Hepatic stellate cell (primary cell): ENCODE data around the gene GNL1.
"Not testable (repeated sequence)": the region's sequence is repeated elsewhere in the genome, so short reads cannot be mapped to it uniquely, and the experiment has no call there.

Experiments used
- DNase-seq: peaks from one replicate; pipeline ENCODE4 v3.0.0; 2011; ENCODE audit warnings: low spot score

GNL1 gene

GRCh38 chr6:30495993-30496392 is 60.3 kb downstream of the GNL1 start:
- DNase-seq: no peak

GRCh38 chr6:30495060-30495459 is 61.2 kb downstream of the GNL1 start:
- not testable (repeated sequence) for DNase-seq

GRCh38 chr6:30494291-30494861 is 61.9 kb downstream of the GNL1 start:
- DNase-seq: no peak

- no peak for DNase-seq
Observed at GRCh38 chr6:30493643-30494250, 62.5 kb downstream of the GNL1 start.

- DNase-seq: no peak
Observed at GRCh38 chr6:30491991-30492952, 64.0 kb downstream of the GNL1 start.
